ENCODE measurements around the gene ITGB7. TPM values are rescaled to one million over a fixed set of nuclear protein-coding genes. Genes with fewer than 3 reads are reported as not detected.
"Not testable (repeated sequence)": the region's sequence is repeated elsewhere in the genome, so short reads cannot be mapped to it uniquely, and the experiment has no call there.

Gene ITGB7
- total and polyA plus RNA-seq, 10 donors: 23.9 to 75.5 (median 55.8) TPM

- intact Hi-C loops (cut with DNase I; ENCODE audit: low total_unique reads): no loop called here
- no peak for DNase-seq
- Histone ChIP-seq H3K4me1 (peaks cover 31 to 64% (median 49%) of the 10 kb centered on the region in 6 donors), H3K27ac (peak overlapping the region; percentile 92 to 97 (median 94)), H3K4me3 (peak overlapping the region; percentile 39 to 91 (median 78)), H3K27me3 (replicated peaks in 1 of 7) (no peaks in the 10 kb centered on the region), H3K36me3 (peaks cover 0 to 32% (median 24%) of the 10 kb centered on the region in 6 donors), H3K9me3 (no peaks in the 10 kb centered on the region)
- TF ChIP-seq CTCF (IDR thresholded peaks at IDR 0.05 in 8 of 11, conservative IDR thresholded peaks at IDR 0.05 in 3 of 11) (no peak), POLR2A (IDR thresholded peaks at IDR 0.05) (no peak), POLR2AphosphoS5 (IDR thresholded peaks at IDR 0.05) (no peak)
- 14 to 19% (median 17%) methylated on average over 12 of the region's 12 CpGs for WGBS, 5 donors
These were observed 27.3 kb downstream of the ITGB7 start for GRCh38 chr12:53179687-53180219.

- Histone ChIP-seq H3K27ac (peak overlapping the region in 2 of 8 donors; percentile 93 to 95), H3K36me3 (peaks cover 0 to 23% (median 18%) of the 10 kb centered on the region in 6 donors), H3K4me1 (peaks cover 31 to 58% (median 42%) of the 10 kb centered on the region in 6 donors)
- DNase-seq; intact Hi-C loops (cut with DNase I; ENCODE audit: low total_unique reads); H3K27me3 ChIP-seq (replicated peaks in 1 of 7); H3K9me3 ChIP-seq; H3K4me3 ChIP-seq: not testable (repeated sequence)
- 95 to 97% (median 96%) methylated on average over 14 of the region's 14 CpGs for WGBS, 5 donors
These were observed 28.2 kb downstream of the ITGB7 start for GRCh38 chr12:53178803-53179202.

GRCh38 chr12:53177447-53177846 lies 29.6 kb downstream of the ITGB7 start:
- Histone ChIP-seq H3K4me1 (peaks cover 21 to 44% (median 29%) of the 10 kb centered on the region in 6 donors), H3K36me3 (peaks cover 0 to 19% (median 9%) of the 10 kb centered on the region in 6 donors)
- 93 to 98% (median 96%) methylated on average over 6 of the region's 6 CpGs for WGBS, 5 donors
- DNase-seq; H3K9me3 ChIP-seq; H3K27me3 ChIP-seq (replicated peaks in 1 of 7); H3K4me3 ChIP-seq; H3K27ac ChIP-seq; intact Hi-C loops (cut with DNase I; ENCODE audit: low total_unique reads): not testable (repeated sequence)

- no peak for TF ChIP-seq POLR2A (IDR thresholded peaks at IDR 0.05)
- TF ChIP-seq CTCF (IDR thresholded peaks at IDR 0.05 in 8 of 11, conservative IDR thresholded peaks at IDR 0.05 in 3 of 11): no peak
- Histone ChIP-seq H3K9me3 (no peaks in the 10 kb centered on the region), H3K36me3 (peaks cover 0 to 19% (median 2%) of the 10 kb centered on the region in 6 donors), H3K27ac (no peak overlapping the region), H3K4me3 (no peak overlapping the region), H3K4me1 (peaks cover 14 to 37% (median 22%) of the 10 kb centered on the region in 6 donors), H3K27me3 (replicated peaks in 1 of 7) (no peaks in the 10 kb centered on the region)
- no peak for DNase-seq
- intact Hi-C loops (cut with DNase I; ENCODE audit: low total_unique reads): no loop called here
- 94 to 99% (median 96%) methylated on average over 3 of the region's 3 CpGs for WGBS, 5 donors
These were observed 30.3 kb downstream of the ITGB7 start for GRCh38 chr12:53176750-53177149.

- peaks cover 0 to 36% (median under 1%) of the 10 kb centered on the region in 6 donors for H3K36me3 ChIP-seq
- TF ChIP-seq POLR2A (IDR thresholded peaks at IDR 0.05) (no peak), POLR2AphosphoS5 (IDR thresholded peaks at IDR 0.05) (no peak), CTCF (IDR thresholded peaks at IDR 0.05 in 8 of 11, conservative IDR thresholded peaks at IDR 0.05 in 3 of 11) (peak in 5 of 11 experiments; percentile 7 to 28 (median 15))
- no peak overlapping the region for H3K4me3 ChIP-seq
- 76 to 88% (median 84%) methylated on average over 4 of the region's 4 CpGs for WGBS, 5 donors
- no peaks in the 10 kb centered on the region for H3K9me3 ChIP-seq
- H3K27me3 ChIP-seq (replicated peaks in 1 of 7): no peaks in the 10 kb centered on the region
- no peak for DNase-seq
- intact Hi-C loops (cut with DNase I; ENCODE audit: low total_unique reads): no loop called here
- H3K27ac ChIP-seq: no peak overlapping the region
- H3K4me1 ChIP-seq: peaks cover 7 to 42% (median 26%) of the 10 kb centered on the region in 6 donors
These were observed 32.1 kb downstream of the ITGB7 start for GRCh38 chr12:53174881-53175491.
